RPMI7951 (cell line): ENCODE results near the gene VPS37B. TPM values are rescaled to one million over a fixed set of nuclear protein-coding genes. Genes with fewer than 3 reads are reported as not detected.

Experiments
- DNase-seq: peaks from one replicate; pipeline ENCODE4 v3.0.0-alpha.2; 2012; ENCODE audit warnings: low read depth
- total RNA-seq: library from RNA; depleted of rRNA; stranded (reverse); fragments of >200 nt; shearing (Covaris generic); gene quantifications from 2 replicates; pipeline ENCODE4 v1.2.3, GENCODE V29; 2014

Gene VPS37B
- total RNA-seq, 1 experiment from 2014 or later = 35.8 TPM

DNA sequence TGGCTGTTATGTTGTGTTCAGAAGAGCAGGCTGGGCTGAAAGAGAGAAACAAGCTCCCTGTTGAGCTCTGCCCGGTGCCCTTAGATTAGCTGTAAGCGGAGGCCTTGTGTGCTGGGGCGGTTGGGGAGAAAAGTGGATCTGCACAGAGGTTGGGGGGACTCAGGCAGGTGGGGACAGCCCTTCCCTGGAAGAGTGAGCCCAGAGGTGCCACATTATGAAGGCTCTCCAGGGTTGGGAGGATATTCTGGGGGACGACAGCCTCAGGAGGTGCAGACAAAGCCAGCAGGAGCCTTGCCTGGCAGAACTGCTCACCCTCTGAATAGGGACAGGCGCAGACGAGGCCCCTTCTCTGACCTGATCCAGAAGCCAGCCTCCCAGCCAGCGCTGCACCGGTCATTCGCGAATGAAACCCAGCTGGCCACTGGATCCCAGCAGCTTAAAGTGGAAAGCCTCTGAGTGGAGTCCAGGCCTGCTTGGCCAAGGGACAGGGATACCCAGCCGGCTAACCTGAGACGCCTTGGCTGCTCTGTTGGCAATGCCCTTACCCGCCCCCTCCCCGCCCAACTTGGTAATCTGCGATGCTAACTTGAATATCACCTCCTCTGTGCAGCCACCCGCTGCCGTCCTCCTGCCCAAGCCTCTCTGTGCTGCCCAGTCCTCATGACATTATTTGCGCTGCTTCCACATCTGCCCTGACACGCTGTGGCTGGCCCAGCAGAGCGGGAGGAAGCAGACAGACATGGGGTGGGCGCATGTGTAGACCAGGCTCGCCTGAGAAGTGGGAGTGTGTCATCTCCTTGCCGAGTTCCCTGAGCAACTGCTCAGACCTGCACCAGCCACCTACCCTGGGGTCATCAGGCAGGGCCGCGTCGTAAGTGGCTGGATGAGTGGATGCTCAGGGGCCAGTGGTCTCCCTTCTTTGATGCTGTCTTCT is 55.1 kb downstream of the VPS37B start:
- DNase-seq = no peak

GRCh38 chr12:122839907-122840554 is 55.9 kb downstream of the VPS37B start:
- DNase-seq = no peak

- no peak for DNase-seq
Observed at GRCh38 chr12:122838841-122839240, 57.1 kb downstream of the VPS37B start.

GRCh38 chr12:122837306-122838265 is 58.3 kb downstream of the VPS37B start:
- no peak for DNase-seq

DNA sequence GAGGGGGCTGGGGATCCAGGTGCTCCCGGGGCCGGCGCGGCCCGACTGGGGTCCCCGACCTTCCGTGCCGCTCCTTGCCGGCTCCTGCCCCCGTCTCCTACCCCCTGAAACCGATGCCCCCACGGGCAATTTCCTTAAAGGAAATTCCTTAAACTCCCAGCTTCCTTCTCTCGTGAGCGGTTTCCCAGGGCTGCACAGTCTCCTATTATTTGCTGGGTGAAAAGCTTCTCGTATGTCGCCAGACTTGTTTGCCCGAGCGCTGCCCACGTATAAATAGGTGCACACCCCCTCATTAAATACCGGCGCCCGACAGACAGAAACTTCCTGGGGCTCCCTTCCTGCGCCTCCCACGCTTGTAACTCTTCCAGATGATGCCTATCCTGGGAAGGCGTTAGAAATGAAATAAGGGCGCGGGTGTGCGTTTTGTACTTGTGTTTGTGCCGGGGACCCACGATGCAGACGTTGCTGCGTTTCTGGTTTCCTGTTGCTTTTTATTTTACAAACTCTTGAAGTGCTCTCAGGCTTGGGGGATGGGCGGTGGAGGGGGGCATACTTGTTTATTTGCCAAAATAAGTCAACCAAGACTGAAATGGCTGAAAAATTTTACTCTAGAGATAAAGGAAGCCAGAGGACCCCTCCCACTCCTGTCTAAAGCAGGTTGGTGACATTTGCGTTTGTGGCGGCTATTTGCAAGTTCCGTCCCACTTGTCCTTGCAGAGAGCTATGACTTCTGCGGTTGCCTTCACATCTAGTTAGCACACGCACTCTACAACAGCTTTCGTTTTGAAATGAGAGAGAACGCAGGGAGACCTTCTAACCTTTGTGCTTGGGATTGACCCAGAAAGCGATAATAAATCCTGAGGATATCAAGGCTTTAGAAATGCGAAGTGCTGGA is 59.6 kb downstream of the VPS37B start:
- peak; percentile 29 for DNase-seq

DNA sequence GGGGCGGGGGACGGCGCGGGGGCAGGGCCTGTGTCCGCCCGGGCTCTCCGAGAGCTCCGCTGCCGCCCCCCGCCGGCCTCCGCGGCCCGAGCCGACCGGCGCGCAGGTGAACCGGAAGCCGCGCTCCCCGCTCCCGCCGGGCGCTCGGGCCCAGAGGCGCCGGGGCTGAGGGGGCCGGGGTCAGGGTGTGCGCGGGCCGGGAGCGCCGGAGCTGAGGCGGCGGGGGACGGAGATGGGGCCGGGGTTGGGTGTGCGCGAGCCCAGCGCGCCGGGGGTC is 60.2 kb downstream of the VPS37B start:
- DNase-seq = no peak

DNA sequence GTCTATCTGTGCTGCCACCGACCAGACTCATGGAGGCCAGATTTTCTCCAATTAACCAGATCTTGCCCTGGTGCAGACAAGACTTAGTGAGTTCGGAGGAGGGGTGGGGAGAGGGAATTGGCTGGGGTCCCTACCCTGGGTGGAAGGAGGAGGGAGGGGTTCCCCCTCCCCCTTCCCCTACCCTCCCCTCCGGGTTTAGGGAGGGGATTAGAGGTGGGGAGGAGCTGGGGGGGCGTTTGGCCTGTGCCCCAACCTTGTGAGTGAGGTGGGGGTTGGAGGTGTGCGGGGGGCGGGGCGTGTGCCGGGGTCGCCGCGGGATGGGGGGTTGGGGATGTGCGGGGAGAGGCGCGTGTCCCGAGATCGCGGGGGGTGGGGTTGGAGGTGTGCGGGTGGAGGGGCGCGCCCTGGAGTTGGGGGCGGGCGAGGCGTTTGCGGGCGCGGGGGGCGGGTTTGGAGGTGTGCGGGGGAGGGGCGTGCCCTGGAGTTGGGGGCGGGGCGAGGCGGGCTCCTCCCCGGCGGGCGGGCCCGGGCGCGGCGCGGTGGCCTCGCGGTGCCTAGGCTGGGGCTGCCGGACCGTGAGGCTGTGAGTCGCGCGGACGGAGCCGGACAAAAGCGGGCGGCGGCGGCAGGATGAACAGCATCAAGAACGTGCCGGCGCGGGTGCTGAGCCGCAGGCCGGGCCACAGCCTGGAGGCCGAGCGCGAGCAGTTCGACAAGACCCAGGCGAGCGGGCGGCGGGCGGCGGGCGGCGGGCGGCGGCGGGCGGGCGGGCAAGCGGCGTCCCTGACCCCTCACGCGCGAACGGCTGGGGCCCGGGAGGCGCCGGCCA is 60.8 kb downstream of the VPS37B start, which contains the start of gene HIP1R:
Gene HIP1R (plus strand): TSS at position 537 of the 829 bp plus-strand sequence. CDS start 94 bp downstream, at position 631.
- no peak for DNase-seq

DNA sequence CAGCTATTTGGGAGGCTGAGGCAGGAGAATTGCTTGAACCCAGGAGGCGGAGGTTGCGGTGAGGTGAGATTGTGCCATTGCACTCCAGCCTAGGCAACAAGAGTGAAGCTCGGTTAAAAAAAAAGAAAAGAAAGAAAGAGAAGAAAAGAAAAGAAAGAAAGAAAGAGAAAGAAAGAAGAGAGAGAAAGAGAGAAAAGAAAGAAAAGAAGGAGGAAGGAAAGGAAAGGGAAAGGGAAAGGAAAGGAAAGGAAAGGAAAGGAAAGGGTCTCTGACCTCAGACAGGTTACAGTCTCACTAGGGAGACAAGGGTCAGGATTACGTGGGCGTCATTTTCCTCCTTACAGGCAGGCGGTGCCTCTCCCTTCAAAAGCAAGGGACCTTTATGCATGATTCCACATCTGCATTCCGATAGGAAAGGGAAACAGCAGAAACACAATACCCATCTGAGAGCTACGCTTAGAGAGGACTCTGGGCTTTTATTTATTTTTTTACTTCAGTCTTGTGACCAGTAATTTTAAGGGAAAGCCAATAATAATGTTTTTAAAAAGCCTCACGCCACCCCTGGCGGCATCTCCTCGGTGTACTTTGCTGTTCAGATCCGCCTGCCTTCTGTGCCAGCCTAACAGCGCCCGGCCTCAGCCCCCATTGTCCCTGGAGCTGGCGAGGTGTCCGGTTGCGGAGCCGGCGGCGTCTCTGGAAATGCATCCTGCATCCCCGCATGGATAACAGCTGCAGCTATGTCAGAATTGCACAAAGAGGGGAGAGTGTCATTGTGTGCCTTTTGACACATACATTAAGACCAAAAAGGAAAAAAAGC is 61.6 kb downstream of the VPS37B start:
- DNase-seq = peak; percentile 53

- DNase-seq = peak; percentile 81
Observed at GRCh38 chr12:122830517-122831214, 65.3 kb downstream of the VPS37B start.

DNA sequence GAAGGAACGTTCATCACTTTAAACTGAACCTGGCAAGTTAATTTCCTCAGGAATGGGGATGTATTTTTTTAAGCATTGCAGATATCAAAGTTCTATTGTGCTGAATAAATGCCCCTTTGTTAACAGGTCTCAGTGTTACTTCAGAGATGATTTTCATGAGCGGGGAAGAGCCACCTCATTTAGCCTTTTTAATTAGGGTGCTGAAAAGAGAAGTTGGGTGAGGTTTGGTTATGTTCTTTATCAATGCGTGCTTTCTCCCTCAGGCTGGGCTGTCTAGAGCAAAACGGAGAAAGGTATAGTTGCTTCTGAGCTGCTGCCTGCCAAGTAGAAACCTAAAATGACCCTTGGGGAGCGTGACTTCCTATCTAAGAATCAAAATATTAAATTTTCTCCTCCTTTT is 68.7 kb downstream of the VPS37B start:
- DNase-seq = no peak

- DNase-seq = no peak
Observed at GRCh38 chr12:122825773-122826724, 69.9 kb downstream of the VPS37B start.

DNA sequence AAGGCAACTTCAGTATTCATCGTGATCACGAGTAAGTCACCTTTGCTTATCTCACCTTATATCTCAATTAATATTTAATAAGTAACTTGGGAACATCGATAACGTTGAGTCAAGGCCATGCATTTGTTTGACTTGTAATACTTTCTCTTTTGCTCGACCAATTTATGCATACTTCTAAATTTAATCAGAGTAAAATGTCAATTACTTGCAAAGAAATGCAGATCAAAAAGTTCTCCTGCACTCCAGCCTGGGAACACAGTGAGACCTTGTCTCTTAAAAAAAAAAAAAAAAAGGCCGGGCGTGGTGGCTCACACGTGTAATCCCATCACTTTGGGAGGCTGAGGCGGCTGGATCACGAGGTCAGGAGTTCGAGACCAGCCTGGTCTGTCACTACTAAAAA is 72.5 kb downstream of the VPS37B start:
- DNase-seq = no peak

DNA sequence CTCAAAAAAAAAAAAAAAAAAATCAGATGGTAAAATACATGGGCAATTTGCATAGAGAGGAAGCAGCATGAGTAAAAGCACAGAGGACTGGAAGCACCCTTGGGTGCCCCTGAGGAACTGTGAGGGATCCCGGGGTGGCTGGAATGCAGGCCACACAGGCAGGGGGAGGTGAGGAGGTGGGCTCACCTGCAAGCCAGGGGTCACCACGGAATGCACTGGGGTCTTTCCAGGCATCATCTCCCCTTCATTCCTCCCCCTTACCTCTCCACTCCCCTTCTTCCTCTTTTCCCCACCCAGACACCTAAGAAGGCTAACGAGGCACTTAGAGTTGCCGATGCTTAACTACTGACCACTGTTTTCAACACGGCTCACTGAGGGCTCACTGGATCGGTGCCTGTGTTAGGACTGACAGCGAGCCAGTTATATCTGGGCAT is 75.1 kb downstream of the VPS37B start:
- DNase-seq = no peak

DNA sequence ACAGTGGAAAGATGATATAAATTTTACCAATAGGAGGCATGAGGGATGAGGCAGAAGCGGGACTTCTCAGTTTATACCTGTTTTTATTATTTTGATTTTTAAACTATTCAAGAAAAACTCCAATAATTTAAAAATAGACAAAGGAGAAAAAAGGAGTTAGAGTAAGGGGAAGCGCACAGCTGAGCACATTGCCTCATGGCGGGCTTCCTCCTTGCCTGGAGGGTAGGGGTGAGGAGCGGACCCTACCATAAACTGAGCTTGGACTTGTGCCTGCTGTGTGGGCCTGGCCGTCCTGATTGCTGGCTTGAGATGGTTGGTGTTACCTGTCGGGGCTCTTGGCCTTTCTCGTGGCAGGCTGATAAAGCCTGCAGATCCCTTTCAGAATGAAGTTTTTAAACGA is 75.8 kb downstream of the VPS37B start:
- DNase-seq = no peak

- DNase-seq = no peak
Observed at GRCh38 chr12:122819209-122819785, 76.6 kb downstream of the VPS37B start.
